Stimulated activated CD8-positive, alpha-beta memory T cell treated with anti-CD3 and anti-CD28 coated beads, Interleukin-15, amount 100 ng/mL, for 48 hours (primary cell): ENCODE results near the gene QARS1.

Source experiments
- DNase-seq, 2 donors: peaks; one replicate each; pipeline ENCODE4 v3.0.0-alpha.2; 2020; ENCODE audit warnings: low read depth in 2 of 2

The QARS1 gene

DNA sequence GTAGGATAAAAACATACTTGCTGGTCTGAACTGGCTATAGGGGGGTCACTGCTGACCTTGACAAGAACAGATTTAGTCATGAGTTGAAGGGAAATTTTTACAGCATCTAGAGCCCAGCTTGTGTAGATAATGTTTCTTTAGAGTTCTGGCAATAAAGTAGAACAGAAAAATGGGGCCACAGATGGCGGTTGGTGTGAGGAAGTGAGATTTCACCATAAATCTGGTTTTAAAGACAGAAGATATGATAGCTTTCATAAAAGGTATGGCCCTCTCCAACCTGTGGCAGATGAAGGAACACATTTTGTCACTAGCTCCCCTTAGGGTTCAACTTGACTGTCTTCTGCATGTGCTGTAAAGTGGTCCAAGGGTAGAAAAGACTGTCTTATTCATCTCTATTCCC is 51.0 kb downstream of the QARS1 start:
- no peak for DNase-seq
